ENCODE measurements around the gene C22orf15.
A peak's percentile ranks its signal among the peaks of the same experiment; 100 is the strongest.
"Not testable (repeated sequence)": the region's sequence is repeated elsewhere in the genome, so short reads cannot be mapped to it uniquely, and the experiment has no call there.

C22orf15 gene, protein sequence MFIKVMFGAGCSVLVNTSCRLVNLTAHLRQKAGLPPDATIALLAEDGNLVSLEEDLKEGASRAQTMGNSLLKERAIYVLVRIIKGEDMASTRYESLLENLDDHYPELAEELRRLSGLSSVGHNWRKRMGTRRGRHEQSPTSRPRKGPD

DNA sequence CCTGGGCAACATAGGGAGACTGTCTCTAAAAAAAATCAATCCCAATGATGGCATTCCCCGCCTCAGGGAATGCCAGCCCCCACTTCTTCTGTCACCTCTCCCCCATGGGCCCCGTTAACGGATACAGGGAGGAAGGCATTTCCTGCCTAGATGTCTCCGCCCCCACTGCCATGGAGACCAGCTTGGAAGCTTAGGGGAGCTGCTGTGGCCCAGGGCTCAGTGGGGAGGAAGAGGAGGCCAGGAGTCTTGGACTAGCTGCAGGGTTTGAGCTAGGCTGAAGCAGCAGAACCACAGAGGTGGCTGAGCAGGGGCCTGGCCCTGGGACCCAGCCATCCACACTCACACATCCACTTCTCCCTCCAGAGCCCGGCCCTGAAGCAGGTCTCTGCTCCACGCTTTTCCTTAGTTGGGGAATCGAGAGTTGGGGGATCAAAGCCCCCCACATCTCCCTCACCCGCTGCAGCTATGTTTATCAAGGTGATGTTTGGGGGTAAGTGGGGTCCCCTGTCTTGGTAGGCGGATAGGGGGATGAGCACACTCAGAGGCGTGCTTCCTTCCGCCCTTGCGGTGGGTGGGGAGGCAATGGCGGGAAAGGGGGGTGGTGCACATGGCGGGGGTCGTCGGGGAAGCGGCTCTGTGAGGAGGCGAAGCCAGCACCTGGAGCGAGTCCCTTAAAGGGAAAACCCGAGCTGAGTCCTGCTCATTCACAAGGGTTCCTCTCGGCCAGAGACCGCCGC, at the start of gene C22orf15:
Gene C22orf15 (plus strand): TSS at position 149 of the 737 bp plus-strand sequence. CDS start 317 bp downstream, at position 466.
- DNase-seq (ENCODE audit: low read depth in 2 of 2), result no peak

DNA sequence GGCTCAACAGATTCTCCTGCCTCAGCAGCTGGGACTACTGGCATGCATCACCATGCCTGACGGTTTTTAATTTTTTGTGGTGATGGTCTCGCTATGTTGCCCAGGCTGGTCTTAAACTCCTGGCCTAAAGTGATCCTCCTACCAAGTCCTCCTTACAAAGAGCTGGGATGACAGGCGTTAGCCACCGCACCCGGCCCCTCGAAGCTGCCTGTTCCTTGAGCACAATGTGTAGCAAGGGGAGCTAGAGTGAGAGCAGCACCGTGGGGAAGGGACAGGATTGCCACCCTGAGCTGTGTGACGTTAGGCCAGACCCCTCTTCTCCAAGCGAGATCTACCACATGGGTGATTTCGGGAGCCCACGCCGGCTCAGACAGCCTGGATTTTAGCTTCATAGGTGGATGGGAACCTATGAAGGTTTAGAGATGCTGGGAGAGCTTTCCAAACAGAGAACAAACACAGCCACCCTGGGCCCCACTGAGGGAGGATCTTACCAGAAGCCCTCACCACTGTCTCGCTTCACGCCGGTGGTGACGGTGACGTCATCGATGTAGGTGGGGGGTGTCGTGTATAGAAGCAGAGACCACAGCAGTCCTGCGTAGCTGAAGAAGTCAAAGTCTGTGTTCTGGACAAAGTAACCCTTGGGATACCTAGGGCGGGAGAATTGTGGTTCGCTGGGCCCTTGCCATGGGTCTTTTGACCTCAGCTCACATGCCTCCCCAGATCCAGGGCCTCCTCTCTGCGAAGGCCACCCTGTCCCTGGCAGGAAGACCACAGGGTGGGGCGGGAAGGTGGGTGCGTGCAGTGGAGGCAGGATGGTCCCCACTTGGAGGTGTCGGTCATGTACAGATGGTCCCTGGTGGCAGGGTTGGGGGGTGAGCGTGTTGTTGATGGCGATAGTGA, 48.8 kb upstream of the C22orf15 start:
- no peak for DNase-seq (ENCODE audit: low read depth in 2 of 2)

DNA sequence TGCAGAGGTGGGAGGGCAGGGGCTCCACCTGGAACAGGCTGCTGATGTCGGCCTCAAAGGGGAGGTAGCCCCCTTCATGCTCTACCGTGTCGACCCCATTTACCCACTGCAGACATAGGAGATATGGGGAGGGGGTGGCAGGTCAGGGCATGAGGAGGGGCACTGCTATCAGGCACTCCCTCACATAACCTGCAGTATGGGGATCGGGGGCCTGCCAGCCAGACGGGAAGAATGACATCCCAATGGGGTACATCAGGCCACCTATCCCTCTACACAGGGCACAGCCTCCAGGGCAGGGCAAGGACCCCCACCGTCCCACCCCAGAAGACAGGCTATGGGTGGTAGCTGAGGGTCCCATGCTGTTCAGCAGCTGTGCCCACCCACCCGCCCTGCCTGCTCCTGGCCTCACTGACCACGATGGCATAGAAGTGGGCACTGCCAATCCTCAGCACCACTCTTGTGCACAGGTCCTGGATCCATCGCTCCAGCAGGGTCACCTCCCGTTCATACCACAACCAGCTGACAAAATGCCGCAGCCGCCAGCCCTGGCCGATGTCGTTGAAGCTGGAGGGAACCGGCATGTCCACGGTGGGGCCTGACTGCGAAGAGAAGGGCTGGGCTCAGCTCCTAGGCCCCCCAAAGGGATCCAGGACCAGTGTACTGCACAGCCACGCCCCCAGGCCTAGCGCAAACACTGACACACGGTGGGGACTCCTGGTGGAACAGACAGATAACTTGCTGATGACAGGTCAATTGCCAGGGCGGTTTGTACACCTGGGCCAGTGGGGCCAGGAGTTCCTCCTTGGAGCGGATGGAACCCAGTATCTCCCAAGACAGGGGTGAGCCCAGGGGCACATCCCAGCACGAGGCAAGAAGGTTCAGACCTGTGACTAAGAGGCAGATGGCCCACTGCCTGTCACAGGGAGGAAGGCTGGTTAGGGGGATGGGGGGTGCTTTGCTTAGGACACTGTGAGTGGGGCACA, 47.9 kb upstream of the C22orf15 start:
- no peak for DNase-seq (ENCODE audit: low read depth in 2 of 2)

DNA sequence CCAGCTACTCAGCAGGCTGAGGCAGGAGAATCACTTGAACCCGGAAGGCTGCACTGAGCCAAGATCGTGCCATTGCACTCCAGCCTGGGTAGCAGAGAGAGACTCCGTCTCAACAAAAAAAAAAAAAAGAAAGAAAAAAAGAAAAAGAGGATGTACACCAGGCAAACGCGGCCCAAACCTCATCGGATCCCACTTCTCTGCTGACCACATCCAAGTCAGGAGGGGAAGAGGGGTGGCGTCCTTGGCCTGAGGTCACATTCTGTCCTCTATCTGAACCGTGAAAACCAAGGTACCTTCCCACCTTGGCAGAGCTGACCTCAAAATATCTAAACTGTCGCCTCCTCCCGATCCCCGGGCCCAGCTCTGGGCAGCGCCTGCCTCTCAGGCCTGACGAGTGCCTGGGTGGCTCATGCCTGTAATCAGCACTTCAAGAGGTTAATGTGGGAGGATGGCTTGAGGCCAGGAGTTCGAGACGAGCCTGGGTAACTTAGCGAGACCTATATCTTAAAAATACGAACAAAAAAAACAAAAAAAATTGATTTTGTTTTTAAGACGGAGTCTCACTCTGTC, 46.9 kb upstream of the C22orf15 start:
- no peak for DNase-seq (ENCODE audit: low read depth in 2 of 2)

DNA sequence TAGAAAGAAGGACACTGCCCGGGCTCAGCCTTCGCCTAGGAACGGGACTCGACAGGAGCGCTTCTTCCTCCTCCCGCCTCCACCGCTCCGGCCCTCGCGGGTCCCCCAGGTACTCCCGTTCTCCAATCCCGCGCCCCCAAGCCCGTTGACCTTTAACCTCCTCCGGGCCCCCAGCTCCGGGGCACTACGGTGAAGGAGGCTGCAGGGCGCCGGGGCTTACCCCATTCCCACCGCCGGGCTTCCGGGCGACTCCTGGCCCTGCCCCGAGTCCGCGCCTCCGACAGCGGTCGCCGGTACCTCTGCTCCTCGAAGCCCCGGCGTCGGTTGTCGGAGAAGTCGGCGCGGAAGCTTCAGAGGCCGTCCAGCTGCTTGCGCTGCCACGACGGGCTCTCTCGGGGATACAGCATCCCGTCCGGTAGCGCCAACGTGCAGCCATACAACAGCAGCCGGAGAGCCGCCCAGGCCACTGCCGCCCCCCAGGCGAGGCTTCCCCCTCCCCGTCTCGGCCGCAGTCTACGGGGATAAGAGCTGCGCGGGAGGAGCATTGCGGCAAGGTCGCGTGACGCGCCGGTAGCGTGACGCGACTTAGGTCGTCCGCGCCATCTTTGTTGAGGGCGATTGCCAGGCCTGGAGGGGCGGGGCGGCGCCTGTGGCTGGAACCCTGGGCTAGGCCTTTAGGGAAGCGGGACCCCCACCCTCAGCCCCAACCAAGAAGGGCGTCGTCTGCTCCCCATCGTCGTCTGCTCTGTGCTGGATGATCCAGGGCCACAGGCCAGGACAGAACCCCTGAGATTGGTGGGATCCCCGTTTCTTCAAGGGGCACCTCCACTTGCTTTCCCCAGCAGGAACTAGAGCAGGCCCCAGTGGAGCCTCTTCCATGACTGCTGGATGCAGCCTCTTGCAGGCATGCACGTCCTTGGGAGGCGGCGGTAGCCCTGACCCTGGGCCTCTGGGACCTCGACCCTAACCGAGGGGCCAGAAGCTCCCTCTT, 45.7 kb upstream of the C22orf15 start:
- peak; percentile 64 to 66 for DNase-seq (ENCODE audit: low read depth in 2 of 2)

DNA sequence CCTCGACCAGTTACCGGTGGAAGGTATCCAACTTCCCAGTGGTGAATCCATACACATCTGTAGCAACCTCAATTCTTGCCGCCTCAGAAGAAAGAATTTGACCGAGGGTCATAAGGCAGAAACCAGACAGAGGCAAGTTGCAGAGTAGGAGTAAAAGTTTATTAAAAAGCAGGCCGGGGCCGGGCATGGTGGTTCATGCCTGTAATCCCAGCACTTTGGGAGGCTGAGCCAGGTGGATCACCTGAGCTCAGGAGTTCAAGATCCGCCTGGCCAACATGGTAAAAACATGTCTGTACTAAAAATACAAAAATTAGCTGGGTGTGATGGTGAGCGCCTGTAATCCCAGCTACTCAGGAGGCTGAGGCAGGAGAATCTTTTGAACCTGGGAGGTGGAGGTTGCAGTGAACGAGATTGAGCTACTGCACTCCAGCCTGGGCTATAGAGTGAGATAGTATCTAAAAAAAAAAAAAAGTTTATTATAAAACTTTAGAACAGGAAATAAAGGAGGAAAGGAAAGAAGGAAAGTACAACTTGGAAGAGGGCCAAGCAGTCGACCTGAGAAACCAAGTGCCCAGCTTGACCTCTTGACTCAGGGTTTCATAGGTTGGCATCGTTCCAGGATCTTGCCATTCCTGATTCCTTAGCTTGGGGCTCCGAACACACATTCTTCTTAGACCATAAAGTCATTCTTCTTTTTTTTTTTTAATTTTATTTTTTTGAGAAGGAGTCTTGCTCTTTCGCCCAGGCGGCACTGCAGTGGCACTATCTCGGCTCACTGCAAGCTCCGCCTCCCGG, 44.2 kb upstream of the C22orf15 start:
- DNase-seq (ENCODE audit: low read depth in 2 of 2), result no peak

DNA sequence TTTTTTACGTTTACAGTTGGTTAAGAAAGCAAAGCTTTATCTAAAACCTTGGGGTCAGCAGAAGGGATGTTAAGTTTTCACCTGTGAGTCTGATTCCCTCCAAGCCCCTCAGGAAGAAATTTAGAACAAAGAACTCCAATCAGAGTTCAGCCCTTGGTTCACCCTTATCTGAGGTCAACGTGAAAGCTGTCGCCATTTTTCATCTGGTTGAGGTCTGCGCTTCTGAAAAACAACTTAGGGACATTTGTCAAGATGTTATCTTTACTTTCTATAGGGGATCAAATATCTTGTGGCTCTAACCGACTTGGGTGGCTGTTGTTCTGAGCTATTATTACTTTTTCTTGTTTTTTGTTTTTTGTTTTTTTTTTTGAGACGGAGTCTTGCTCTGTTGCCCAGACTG, 41.9 kb upstream of the C22orf15 start:
- DNase-seq (ENCODE audit: low read depth in 2 of 2), result no peak

DNA sequence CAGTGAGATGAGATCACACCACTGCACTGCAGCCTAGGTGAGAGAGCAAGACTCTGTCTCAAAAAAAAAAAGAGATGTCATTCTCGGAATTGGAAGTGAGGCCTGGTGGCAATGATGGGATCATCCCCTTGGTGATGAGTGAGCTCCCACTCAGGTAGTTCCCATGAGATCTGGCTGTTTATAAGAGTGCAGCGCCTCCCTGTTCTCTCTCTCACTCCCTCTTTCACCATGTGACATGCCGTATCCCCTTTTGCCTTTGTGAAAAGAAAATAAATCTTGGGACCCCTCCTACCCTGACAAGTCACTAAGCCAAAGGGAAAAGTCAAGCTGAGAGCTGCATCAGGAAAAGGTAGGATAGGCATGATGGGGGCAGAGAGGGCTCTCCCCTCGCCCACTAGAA, 40.6 kb upstream of the C22orf15 start:
- DNase-seq (ENCODE audit: low read depth in 2 of 2), result no peak

DNA sequence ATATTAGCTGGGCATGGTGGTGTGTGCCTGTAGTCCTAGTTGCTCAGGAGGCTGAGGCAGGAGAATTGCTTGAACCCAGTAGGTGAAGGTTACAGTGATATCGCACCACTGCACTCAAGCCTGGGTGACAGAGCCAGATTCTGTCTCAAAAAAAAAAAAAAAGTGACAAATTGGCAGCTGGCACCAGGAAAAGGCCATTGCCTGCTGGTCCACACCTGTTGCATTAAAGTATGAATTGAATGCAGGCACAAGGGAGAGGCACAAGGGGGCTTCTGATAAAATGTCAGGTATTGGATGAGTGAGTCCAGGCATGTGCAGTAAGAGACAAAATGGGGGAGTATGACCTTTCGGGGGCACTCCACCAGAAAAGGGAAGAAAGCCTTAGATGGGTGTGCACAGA, 40.1 kb upstream of the C22orf15 start:
- DNase-seq (ENCODE audit: low read depth in 2 of 2), result no peak

DNA sequence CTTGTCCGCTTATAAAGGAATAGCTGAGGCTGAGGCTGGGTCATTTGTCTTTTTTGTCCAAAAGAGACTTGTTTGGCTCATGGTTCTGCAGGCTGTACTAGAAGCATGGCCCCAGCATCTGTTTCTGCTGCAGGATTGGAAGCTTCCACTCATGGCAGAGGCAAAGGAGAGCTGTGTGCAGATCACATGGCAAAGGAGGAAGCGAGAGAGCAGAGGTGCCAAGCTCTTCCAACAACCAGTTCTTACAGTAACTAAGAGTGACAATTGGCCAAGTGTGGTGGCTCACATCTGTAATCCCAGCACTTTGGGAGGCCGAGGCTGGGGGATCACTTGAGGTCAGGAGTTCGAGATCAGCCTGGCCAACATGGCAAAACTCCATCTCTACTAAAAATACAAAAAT, 34.7 kb upstream of the C22orf15 start:
- not testable (repeated sequence) for DNase-seq (ENCODE audit: low read depth in 2 of 2)

DNA sequence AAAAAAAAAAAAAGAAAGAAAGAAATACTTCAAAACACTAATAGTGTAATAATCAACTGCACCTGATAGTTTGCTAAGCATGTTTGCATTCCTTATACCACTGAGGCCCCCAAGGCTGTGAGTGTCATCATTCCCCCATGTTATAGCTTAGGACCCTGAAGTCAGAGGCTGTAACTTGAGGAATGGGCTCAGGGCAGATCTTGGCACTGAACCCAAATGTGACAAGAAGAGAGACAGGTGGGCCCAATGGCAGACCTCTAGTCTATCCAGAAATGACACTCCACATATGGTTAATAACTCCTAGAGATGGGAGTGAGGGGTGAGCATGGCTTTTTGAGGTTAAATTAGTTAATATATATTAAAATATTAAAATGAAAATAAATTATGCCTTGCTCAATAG, 25.1 kb upstream of the C22orf15 start:
- no peak for DNase-seq (ENCODE audit: low read depth in 2 of 2)

DNA sequence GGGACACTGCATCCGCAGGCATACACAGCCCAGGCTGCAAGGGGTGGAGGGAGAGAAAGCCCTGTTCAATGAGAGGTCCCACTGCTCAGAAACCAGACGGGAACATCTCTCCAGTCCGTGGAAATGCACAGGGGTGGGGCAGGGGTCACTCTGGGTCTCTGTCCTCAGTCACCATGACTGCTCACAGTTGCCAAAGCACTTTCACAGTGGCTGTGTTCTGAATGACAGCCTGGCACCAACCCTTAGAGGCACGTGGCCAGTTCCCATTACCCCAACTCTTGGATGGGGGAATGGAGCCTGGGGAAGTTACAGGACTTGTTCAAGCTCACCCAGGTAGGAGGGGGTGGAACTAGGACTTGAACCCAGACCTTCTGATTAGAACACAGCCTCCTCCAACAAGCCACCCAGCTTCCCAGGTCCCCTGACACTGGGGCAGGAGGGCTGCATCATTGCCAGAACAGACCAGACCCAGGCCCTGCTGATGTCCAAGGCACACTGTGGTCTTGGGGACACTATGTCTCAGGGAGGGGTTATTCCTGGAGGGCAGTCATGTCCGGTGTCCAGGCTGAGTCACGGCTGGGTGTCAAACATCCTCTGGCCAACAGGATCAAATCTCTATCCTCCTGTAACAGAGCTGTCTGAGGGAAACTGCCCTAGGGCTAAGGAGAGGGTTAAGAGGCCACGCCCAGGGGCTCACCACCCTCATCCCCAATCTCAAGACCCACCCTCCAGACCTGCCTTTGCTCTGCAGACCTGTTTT, 20.1 kb upstream of the C22orf15 start:
- no peak for DNase-seq (ENCODE audit: low read depth in 2 of 2)

DNA sequence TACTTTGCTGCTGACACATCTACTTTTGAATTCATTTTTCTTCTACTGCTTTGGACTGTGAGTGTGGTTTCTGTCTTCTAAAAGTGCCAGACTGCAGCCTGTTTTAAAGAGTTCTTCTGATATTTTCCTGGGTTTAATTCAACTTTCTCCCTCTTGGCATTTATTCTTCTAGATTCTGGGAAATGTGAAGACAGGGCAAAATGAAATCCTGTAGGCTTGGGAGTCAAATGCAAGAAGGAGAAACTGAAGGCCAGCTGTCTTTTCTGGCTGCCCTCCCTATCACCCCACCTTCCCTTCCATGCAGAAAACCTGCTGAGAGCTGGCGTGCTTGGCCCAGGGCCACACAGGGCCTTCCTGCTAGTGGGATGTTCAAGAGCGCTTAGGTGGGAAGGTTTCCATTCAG, 19.5 kb upstream of the C22orf15 start:
- no peak for DNase-seq (ENCODE audit: low read depth in 2 of 2)

DNA sequence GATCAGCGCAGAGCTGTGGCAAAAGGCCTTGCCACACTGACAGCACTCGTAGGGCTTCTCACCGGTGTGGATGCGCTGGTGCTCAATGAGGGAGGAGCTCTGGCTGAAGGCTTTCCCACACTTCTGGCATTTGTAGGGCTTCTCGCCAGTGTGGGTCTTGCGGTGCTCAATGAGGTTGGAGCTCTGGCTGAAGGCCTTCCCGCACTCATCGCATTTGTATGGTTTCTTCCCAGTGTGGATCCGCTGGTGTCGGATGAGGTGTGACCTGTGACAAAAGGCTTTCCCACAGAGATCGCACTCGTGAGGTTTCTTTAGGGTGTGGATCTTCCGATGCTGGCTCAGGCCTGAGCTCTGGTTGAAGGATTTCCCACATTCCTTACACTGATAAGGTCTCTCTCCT, 18.8 kb upstream of the C22orf15 start:
- no peak for DNase-seq (ENCODE audit: low read depth in 2 of 2)

DNA sequence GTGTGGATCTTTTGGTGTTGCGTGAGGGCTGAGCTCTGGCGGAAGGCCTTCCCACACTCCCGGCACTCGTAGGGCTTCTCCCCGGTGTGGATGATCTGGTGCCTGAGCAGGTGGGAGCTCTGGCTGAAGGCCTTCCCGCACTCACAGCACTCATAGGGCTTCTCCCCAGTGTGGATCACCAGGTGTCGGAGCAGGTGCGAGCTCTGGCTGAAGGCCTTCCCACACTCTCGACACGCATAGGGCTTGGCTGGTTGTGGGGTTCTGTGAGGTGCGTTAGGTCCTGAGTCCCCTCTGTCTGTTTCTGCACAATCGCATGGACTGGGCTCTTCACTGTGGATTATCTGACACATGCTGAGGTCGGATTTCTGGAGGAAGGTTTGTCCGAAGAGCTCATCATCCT, 18.3 kb upstream of the C22orf15 start:
- no peak for DNase-seq (ENCODE audit: low read depth in 2 of 2)

DNA sequence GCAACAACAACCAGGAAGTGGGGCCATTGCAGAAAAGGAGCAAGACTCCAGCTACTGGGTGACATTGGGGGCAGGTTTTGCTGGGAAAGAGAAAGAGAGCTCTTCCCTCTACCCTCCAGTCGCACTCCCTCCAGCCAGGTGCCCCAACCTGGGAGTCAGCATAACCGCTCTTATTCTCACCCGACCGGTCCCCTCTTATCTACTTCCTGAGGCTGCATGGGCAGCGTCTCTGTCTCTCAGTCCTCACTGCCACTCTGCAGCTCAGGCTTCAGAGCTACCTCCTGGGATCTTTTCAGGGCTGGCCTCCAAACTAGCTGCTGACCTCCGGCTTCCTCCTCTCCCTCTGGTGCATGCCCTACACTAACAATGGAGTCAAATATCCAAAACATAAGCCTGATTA, 17.0 kb upstream of the C22orf15 start:
- DNase-seq (ENCODE audit: low read depth in 2 of 2), result no peak

DNA sequence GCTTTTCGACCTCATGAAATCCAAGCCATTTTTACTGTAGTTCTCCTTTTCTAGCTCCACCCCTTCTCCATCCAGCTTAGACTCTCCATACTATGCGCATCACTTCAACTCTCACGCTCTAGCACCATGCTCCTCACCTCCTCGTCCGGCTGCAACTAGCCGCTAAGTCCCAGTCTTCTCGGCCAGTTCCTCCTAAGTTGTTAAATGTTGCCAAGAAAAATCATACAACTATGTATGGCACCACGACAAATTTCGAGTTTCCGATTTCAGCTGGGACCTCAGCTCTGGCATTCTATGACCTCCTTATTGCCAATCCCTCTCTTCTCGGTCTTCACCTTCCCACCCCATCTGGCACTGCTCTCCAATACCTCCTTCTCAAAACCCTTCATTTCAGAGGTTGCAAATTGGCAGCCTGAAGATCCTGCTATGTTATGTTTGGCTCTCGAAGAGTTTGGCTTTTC, 12.9 kb upstream of the C22orf15 start:
- DNase-seq (ENCODE audit: low read depth in 2 of 2), result no peak

DNA sequence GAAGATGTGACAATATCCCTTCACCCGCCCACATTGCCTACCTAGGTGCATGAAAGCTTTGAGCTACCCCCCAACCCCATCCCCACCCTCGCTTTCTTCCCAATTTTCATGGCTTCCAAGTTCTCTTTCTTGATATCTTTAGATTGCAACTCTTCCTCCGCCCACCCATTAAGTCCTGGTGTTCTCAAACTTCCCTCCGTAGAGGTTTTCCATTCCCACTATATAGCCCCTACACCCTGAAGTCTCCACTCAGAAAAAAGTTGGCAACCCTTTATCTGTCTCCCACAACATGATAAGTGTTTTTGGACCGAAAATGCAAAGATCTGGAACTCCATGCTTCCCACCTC, 12.4 kb upstream of the C22orf15 start:
- no peak for DNase-seq (ENCODE audit: low read depth in 2 of 2)
